ENCODE results near the gene XRRA1.

The XRRA1 gene

GRCh38 chr11:74927496-74927895 lies 21.4 kb downstream of the XRRA1 start:
- Histone ChIP-seq H3F3A (ENCODE audit: low read depth) (no peaks in the 10 kb centered on the region), H3K4me3 (ENCODE audit: low read length, poor library complexity, severe bottlenecking) (no peak overlapping the region), H3K4me2 (ENCODE audit: low read depth, low read length, poor library complexity, severe bottlenecking) (no peak overlapping the region), H3K9me3 (ENCODE audit: insufficient read depth, low read depth, low read length) (no peaks in the 10 kb centered on the region), H3K27me3 (ENCODE audit: insufficient read depth, low read length, poor library complexity, severe bottlenecking) (no peaks in the 10 kb centered on the region), H3K9ac (ENCODE audit: low read depth, low read length, poor library complexity, severe bottlenecking) (no peak overlapping the region), H3K36me3 (ENCODE audit: insufficient read depth, low read length) (no peaks in the 10 kb centered on the region), H2AFZ (ENCODE audit: low read length) (no peak overlapping the region), H3K79me2 (ENCODE audit: insufficient read depth, low read length) (no peaks in the 10 kb centered on the region), H4K20me1 (ENCODE audit: insufficient read depth, low read length, poor library complexity, severe bottlenecking) (no peaks in the 10 kb centered on the region), H3K4me1 (ENCODE audit: insufficient read depth, low read length, poor library complexity, severe bottlenecking) (peaks cover 26% of the 10 kb centered on the region), H3K9me2 (replicated peaks; ENCODE audit: low read depth, low read length) (no peaks in the 10 kb centered on the region)
- TF ChIP-seq EZH2phosphoT487 (IDR thresholded peaks at IDR 0.05; ENCODE audit: borderline replicate concordance) = no peak
- TF ChIP-seq, protein P1, sequence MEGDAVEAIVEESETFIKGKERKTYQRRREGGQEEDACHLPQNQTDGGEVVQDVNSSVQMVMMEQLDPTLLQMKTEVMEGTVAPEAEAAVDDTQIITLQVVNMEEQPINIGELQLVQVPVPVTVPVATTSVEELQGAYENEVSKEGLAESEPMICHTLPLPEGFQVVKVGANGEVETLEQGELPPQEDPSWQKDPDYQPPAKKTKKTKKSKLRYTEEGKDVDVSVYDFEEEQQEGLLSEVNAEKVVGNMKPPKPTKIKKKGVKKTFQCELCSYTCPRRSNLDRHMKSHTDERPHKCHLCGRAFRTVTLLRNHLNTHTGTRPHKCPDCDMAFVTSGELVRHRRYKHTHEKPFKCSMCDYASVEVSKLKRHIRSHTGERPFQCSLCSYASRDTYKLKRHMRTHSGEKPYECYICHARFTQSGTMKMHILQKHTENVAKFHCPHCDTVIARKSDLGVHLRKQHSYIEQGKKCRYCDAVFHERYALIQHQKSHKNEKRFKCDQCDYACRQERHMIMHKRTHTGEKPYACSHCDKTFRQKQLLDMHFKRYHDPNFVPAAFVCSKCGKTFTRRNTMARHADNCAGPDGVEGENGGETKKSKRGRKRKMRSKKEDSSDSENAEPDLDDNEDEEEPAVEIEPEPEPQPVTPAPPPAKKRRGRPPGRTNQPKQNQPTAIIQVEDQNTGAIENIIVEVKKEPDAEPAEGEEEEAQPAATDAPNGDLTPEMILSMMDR (conservative IDR thresholded peaks at IDR 0.05; ENCODE audit: low read length) = no peak

GRCh38 chr11:74926304-74927030 lies 22.4 kb downstream of the XRRA1 start:
- TF ChIP-seq, protein P1 (conservative IDR thresholded peaks at IDR 0.05; ENCODE audit: low read length) = no peak
- TF ChIP-seq EZH2phosphoT487 (IDR thresholded peaks at IDR 0.05; ENCODE audit: borderline replicate concordance) = no peak
- peak overlapping the region; percentile 40 for H3K4me2 ChIP-seq (ENCODE audit: low read depth, low read length, poor library complexity, severe bottlenecking)
- peaks cover 21% of the 10 kb centered on the region for H3K4me1 ChIP-seq (ENCODE audit: insufficient read depth, low read length, poor library complexity, severe bottlenecking)
- no peaks in the 10 kb centered on the region for H4K20me1 ChIP-seq (ENCODE audit: insufficient read depth, low read length, poor library complexity, severe bottlenecking)
- H2AFZ ChIP-seq (ENCODE audit: low read length) = no peak overlapping the region; the same call in 1 of the 2 replicates
- no peaks in the 10 kb centered on the region for H3K9me2 ChIP-seq (replicated peaks; ENCODE audit: low read depth, low read length)
- no peak overlapping the region for H3K9ac ChIP-seq (ENCODE audit: low read depth, low read length, poor library complexity, severe bottlenecking)
- H3K4me3 ChIP-seq (ENCODE audit: low read length, poor library complexity, severe bottlenecking) = peak overlapping the region; percentile 1
- H3K79me2 ChIP-seq (ENCODE audit: insufficient read depth, low read length) = no peaks in the 10 kb centered on the region
- H3F3A ChIP-seq (ENCODE audit: low read depth) = no peaks in the 10 kb centered on the region
- H3K9me3 ChIP-seq (ENCODE audit: insufficient read depth, low read depth, low read length) = no peaks in the 10 kb centered on the region
- no peaks in the 10 kb centered on the region for H3K36me3 ChIP-seq (ENCODE audit: insufficient read depth, low read length)
- H3K27me3 ChIP-seq (ENCODE audit: insufficient read depth, low read length, poor library complexity, severe bottlenecking) = no peaks in the 10 kb centered on the region

- peaks cover 21% of the 10 kb centered on the region for H3K4me1 ChIP-seq (ENCODE audit: insufficient read depth, low read length, poor library complexity, severe bottlenecking)
Observed at GRCh38 chr11:74925281-74925680, 23.6 kb downstream of the XRRA1 start.

More at GRCh38 chr11:74925281-74925680, 23.6 kb downstream of the XRRA1 start:
- Histone ChIP-seq H4K20me1 (ENCODE audit: insufficient read depth, low read length, poor library complexity, severe bottlenecking) (no peaks in the 10 kb centered on the region), H3K4me2 (ENCODE audit: low read depth, low read length, poor library complexity, severe bottlenecking) (peak overlapping the region; percentile 40), H3K9me3 (ENCODE audit: insufficient read depth, low read depth, low read length) (no peaks in the 10 kb centered on the region), H3K9me2 (replicated peaks; ENCODE audit: low read depth, low read length) (no peaks in the 10 kb centered on the region), H3F3A (ENCODE audit: low read depth) (no peaks in the 10 kb centered on the region), H3K36me3 (ENCODE audit: insufficient read depth, low read length) (no peaks in the 10 kb centered on the region), H2AFZ (ENCODE audit: low read length) (no peak overlapping the region), H3K79me2 (ENCODE audit: insufficient read depth, low read length) (no peaks in the 10 kb centered on the region), H3K4me3 (ENCODE audit: low read length, poor library complexity, severe bottlenecking) (no peak overlapping the region), H3K27me3 (ENCODE audit: insufficient read depth, low read length, poor library complexity, severe bottlenecking) (no peaks in the 10 kb centered on the region), H3K9ac (ENCODE audit: low read depth, low read length, poor library complexity, severe bottlenecking) (no peak overlapping the region)
- no peak for TF ChIP-seq EZH2phosphoT487 (IDR thresholded peaks at IDR 0.05; ENCODE audit: borderline replicate concordance)
- TF ChIP-seq, protein P1 (conservative IDR thresholded peaks at IDR 0.05; ENCODE audit: low read length) = no peak
